HUES64 (cell line): ENCODE measurements around the gene DMD.

Source experiments
- H3K27ac ChIP-seq: 2 replicates; pipeline ENCODE4 v1.7.0; 2013; ENCODE audit warnings: low read depth, low read length, inconsistent platforms
- H3K27me3 ChIP-seq: 2 replicates; pipeline ENCODE4 v1.6.1; 2013; ENCODE audit warnings: mild to moderate bottlenecking, low read length; ENCODE audit not compliant: insufficient read depth
- H3K36me3 ChIP-seq: 2 replicates; pipeline ENCODE4 v1.6.1; 2013; ENCODE audit warnings: mild to moderate bottlenecking, low read length; ENCODE audit not compliant: insufficient read depth
- H3K4me1 ChIP-seq: 2 replicates; pipeline ENCODE4 v1.6.1; 2013; ENCODE audit warnings: mild to moderate bottlenecking, low read length, moderate library complexity; ENCODE audit not compliant: insufficient read depth
- H3K4me3 ChIP-seq: 2 replicates; pipeline ENCODE4 v1.5.1; 2013; ENCODE audit warnings: mild to moderate bottlenecking, low read length, moderate library complexity
- H3K9ac ChIP-seq: 2 replicates; pipeline ENCODE4 v1.6.1; 2013; ENCODE audit warnings: mild to moderate bottlenecking, low read depth, low read length
- H3K9me3 ChIP-seq: 2 replicates; pipeline ENCODE4 v1.6.1; 2013; ENCODE audit warnings: low read depth, low read length; ENCODE audit not compliant: insufficient read depth
- WGBS: fragments of 150-250, 120-280 bp; methylation state at CpG from one replicate; pipeline ENCODE4 v1.1.7; 2013; ENCODE audit warnings: missing lambda C conversion rate; 5-methylcytosine and 5-hydroxymethylcytosine counted together

Gene DMD

GRCh38 chrX:31098079-31098478 lies 2113.3 kb downstream of the DMD start:
- Histone ChIP-seq H3K9ac (no peak overlapping the region), H3K9me3 (no peaks in the 10 kb centered on the region), H3K36me3 (no peaks in the 10 kb centered on the region), H3K4me3 (no peak overlapping the region), H3K4me1 (no peaks in the 10 kb centered on the region), H3K27me3 (no peaks in the 10 kb centered on the region), H3K27ac (no peak overlapping the region)
- WGBS, result no CpG with 5 or more reads among the region's 3 CpGs

GRCh38 chrX:31093639-31093975 lies 2117.7 kb downstream of the DMD start:
- WGBS, result 87% methylated on average over 4 of the region's 4 CpGs
- H3K9me3 ChIP-seq, result no peaks in the 10 kb centered on the region

GRCh38 chrX:31092970-31093638 lies 2118.2 kb downstream of the DMD start:
- WGBS, result 96% methylated on average over 2 of the region's 3 CpGs
- H3K27me3 ChIP-seq, result no peaks in the 10 kb centered on the region
- H3K27ac ChIP-seq, result no peak overlapping the region
- no peaks in the 10 kb centered on the region for H3K9me3 ChIP-seq
- H3K9ac ChIP-seq, result no peak overlapping the region
- H3K4me1 ChIP-seq, result no peaks in the 10 kb centered on the region
- H3K36me3 ChIP-seq, result no peaks in the 10 kb centered on the region
- H3K4me3 ChIP-seq, result no peak overlapping the region

More at GRCh38 chrX:31093639-31093975, 2117.7 kb downstream of the DMD start:
- no peaks in the 10 kb centered on the region for H3K27me3 ChIP-seq
- H3K4me3 ChIP-seq, result no peak overlapping the region
- H3K27ac ChIP-seq, result no peak overlapping the region
- H3K36me3 ChIP-seq, result no peaks in the 10 kb centered on the region
- no peaks in the 10 kb centered on the region for H3K4me1 ChIP-seq
- H3K9ac ChIP-seq, result no peak overlapping the region

GRCh38 chrX:31092476-31092875 lies 2118.9 kb downstream of the DMD start:
- no peak overlapping the region for H3K9ac ChIP-seq
- 100% methylated on average over 2 of the region's 3 CpGs for WGBS
- H3K27me3 ChIP-seq, result no peaks in the 10 kb centered on the region
- no peaks in the 10 kb centered on the region for H3K9me3 ChIP-seq
- no peaks in the 10 kb centered on the region for H3K36me3 ChIP-seq
- H3K4me1 ChIP-seq, result no peaks in the 10 kb centered on the region
- no peak overlapping the region for H3K4me3 ChIP-seq
- H3K27ac ChIP-seq, result no peak overlapping the region

- no peaks in the 10 kb centered on the region for H3K9me3 ChIP-seq
- no peaks in the 10 kb centered on the region for H3K27me3 ChIP-seq
- no peaks in the 10 kb centered on the region for H3K36me3 ChIP-seq
- 60% methylated on average over 1 of the region's 1 CpG for WGBS
- no peak overlapping the region for H3K27ac ChIP-seq
- no peaks in the 10 kb centered on the region for H3K4me1 ChIP-seq
- H3K4me3 ChIP-seq, result no peak overlapping the region
- H3K9ac ChIP-seq, result no peak overlapping the region
Measured at GRCh38 chrX:31091819-31092218, 2119.5 kb downstream of the DMD start.

GRCh38 chrX:31074522-31074921 lies 2136.8 kb downstream of the DMD start:
- Histone ChIP-seq H3K9me3 (no peaks in the 10 kb centered on the region; the same call in 1 of the 2 replicates), H3K4me3 (no peak overlapping the region), H3K9ac (no peak overlapping the region), H3K4me1 (no peaks in the 10 kb centered on the region), H3K27me3 (no peaks in the 10 kb centered on the region), H3K36me3 (no peaks in the 10 kb centered on the region), H3K27ac (no peak overlapping the region)
- WGBS, result 80% methylated on average over 1 of the region's 2 CpGs

- 98% methylated on average over 33 of the region's 33 CpGs for WGBS
Measured at GRCh38 chrX:31071725-31072124, 2139.6 kb downstream of the DMD start, which contains the start of gene FTHL17. Gene FTHL17 (minus strand): TSS chrX:31072041. CDS start chrX:31071953, 88 bp downstream.

GRCh38 chrX:31071262-31071661 lies 2140.1 kb downstream of the DMD start:
- no peak overlapping the region for H3K9ac ChIP-seq
- H3K27ac ChIP-seq, result no peak overlapping the region
- no peaks in the 10 kb centered on the region for H3K27me3 ChIP-seq
- H3K4me1 ChIP-seq, result no peaks in the 10 kb centered on the region
- no peaks in the 10 kb centered on the region for H3K36me3 ChIP-seq
- 96% methylated on average over 18 of the region's 18 CpGs for WGBS
- no peaks in the 10 kb centered on the region; the same call in 1 of the 2 replicates for H3K9me3 ChIP-seq
- no peak overlapping the region for H3K4me3 ChIP-seq

More at GRCh38 chrX:31071725-31072124, 2139.6 kb downstream of the DMD start, which contains the start of gene FTHL17:
- no peak within 1 kb of the TSS for H3K27ac ChIP-seq
- no peaks in the 10 kb centered on the region for H3K4me1 ChIP-seq
- H3K27me3 ChIP-seq, result no peaks in the 10 kb centered on the region
- no peaks in the 10 kb centered on the region; the same call in 1 of the 2 replicates for H3K9me3 ChIP-seq
- H3K36me3 ChIP-seq, result no peaks in the 10 kb centered on the region
- H3K9ac ChIP-seq, result no peak within 1 kb of the TSS
- H3K4me3 ChIP-seq, result no peak within 1 kb of the TSS

GRCh38 chrX:31070057-31070468 lies 2141.3 kb downstream of the DMD start:
- H3K9ac ChIP-seq, result no peak overlapping the region
- no peaks in the 10 kb centered on the region for H3K4me1 ChIP-seq
- no peak overlapping the region for H3K4me3 ChIP-seq
- no peaks in the 10 kb centered on the region for H3K36me3 ChIP-seq
- H3K27me3 ChIP-seq, result no peaks in the 10 kb centered on the region
- no peaks in the 10 kb centered on the region; the same call in 1 of the 2 replicates for H3K9me3 ChIP-seq
- no peak overlapping the region for H3K27ac ChIP-seq
